ENCODE results near the gene SEC23IP.
"Not testable (repeated sequence)": the region's sequence is repeated elsewhere in the genome, so short reads cannot be mapped to it uniquely, and the experiment has no call there.

SEC23IP gene

DNA sequence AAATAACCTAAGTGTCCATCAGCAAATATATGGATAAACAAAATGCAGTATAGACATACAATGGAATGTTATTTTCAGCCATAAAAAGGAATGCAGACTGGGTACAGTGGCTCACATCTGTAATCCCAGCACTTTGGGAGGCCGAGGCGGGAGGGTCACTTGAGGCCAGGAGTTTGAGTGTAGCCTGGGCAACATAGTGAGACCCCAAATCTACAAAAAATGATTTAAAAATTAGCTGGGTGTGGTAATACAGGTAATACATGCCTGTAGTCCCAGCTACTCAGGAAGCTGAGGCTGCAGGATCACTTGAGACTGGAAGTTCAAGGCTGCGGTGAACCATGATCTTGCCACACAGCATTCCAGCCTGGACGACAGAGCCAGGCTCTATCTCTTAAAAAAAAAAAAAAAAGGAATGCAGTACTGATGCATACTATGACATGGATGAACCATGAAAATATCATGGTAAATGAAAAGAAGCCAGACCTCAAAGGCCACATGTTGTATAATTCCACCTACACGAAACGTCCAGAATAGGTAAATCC is 26.8 kb upstream of the SEC23IP start:
- TF ChIP-seq CTCF (conservative IDR thresholded peaks at IDR 0.05; ENCODE audit: control insufficient read depth, insufficient read depth, low read depth, low read length): no peak
- DNase-seq (ENCODE audit: low read depth): no peak

GRCh38 chr10:119867317-119867716 is 25.2 kb upstream of the SEC23IP start:
- TF ChIP-seq CTCF (conservative IDR thresholded peaks at IDR 0.05; ENCODE audit: control insufficient read depth, insufficient read depth, low read depth, low read length): no peak
- DNase-seq (ENCODE audit: low read depth): no peak
- no peak overlapping the region for H3K4me3 ChIP-seq (ENCODE audit: control insufficient read depth, low read depth, low read length)

More for the DNA sequence above, 26.8 kb upstream of the SEC23IP start:
- no peak overlapping the region for H3K4me3 ChIP-seq (ENCODE audit: control insufficient read depth, low read depth, low read length)

DNA sequence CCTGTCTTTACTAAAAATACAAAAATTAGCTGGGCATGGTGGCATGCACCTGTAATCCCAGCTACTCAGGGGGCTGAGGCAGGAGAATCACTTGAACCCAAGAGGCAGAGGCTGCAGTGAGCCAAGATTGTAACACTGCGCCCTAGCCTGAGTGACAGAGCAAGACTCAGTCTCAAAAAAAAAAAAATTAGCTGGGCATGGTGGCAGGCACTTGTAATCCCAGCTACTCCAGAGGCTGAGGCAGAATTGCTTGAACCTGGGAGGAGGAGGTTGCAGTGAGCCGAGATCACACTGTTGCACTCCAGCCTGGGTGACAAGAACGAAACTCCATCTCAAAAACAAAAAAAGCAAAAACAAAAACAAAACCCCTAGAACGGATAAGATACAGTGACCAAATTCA is 23.1 kb upstream of the SEC23IP start:
- not testable (repeated sequence) for DNase-seq (ENCODE audit: low read depth)

GRCh38 chr10:119871881-119872609 is 20.5 kb upstream of the SEC23IP start:
- peak; percentile 25 for DNase-seq (ENCODE audit: low read depth)
- H3K4me3 ChIP-seq (ENCODE audit: control insufficient read depth, low read depth, low read length): peak overlapping the region; percentile 75
- no peak for TF ChIP-seq CTCF (conservative IDR thresholded peaks at IDR 0.05; ENCODE audit: control insufficient read depth, insufficient read depth, low read depth, low read length)

More for the DNA sequence above, 23.1 kb upstream of the SEC23IP start:
- H3K4me3 ChIP-seq (ENCODE audit: control insufficient read depth, low read depth, low read length): not testable (repeated sequence)

DNA sequence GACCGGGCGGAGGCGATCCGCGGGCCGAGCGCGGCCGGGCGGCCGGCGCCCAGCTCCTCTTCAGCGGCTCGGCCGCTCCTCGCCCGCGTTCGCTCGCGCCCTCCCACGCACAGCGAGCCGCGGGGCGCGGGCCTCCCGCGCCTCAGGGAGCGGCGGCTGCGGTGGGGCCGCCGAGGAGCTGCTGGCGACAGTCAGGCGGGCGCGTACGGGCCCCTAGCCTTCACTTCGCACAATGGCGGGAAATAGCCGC is 20.0 kb upstream of the SEC23IP start, which contains the start of gene MCMBP:
MCMBP (minus strand) TSS at position 234 of the 250 bp plus-strand sequence. CDS start 259 bp downstream, outside the sequence.
- no peak for TF ChIP-seq CTCF (conservative IDR thresholded peaks at IDR 0.05; ENCODE audit: control insufficient read depth, insufficient read depth, low read depth, low read length)
- no peak for DNase-seq (ENCODE audit: low read depth)
- peak within 1 kb of the TSS; percentile 75 for H3K4me3 ChIP-seq (ENCODE audit: control insufficient read depth, low read depth, low read length)

DNA sequence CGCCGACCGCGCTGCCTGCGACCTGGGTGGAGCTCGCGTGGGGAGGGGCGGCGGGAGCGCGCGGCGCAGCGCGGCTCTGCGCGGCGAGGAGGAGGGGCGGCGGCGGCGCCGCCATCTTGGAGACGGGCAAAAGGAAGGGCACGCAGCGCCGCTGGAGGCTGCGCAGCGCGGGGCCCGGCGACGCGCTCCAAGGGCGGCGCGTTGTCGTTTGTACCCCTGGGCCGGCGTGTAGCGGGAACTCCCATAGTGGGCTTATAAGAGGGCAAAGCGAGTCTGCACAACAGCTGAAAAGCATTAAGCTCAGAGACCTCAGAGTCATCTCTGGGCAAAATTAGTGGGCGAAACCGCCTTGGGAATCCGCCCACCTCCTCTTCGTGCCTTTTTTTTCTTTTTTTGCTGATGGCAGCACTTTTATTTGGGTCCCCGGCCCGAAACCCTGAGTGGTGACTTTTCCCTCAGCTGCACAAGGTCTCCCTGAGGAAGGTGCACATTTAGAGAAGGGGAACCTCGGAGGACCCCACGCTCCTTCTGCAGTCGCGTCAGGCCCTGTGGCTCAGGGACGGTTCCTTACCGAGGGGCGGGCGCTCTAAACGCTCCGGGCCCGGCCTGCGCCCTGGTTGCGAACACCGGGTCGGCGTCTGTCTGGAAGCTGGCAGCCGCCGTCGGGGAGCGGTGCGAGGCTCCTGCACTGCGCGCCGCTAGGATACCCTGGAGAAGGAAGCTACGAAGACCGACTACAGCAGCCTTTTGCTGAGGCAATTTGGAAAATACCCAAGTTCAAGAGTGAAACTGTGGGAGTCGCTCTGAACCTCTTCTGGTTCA is 19.5 kb upstream of the SEC23IP start:
- H3K4me3 ChIP-seq (ENCODE audit: control insufficient read depth, low read depth, low read length): peak overlapping the region; percentile 75
- no peak for TF ChIP-seq CTCF (conservative IDR thresholded peaks at IDR 0.05; ENCODE audit: control insufficient read depth, insufficient read depth, low read depth, low read length)
- peak; percentile 74 for DNase-seq (ENCODE audit: low read depth)

GRCh38 chr10:119878524-119878923 is 14.0 kb upstream of the SEC23IP start:
- TF ChIP-seq CTCF (conservative IDR thresholded peaks at IDR 0.05; ENCODE audit: control insufficient read depth, insufficient read depth, low read depth, low read length): no peak
- no peak overlapping the region for H3K4me3 ChIP-seq (ENCODE audit: control insufficient read depth, low read depth, low read length)
- DNase-seq (ENCODE audit: low read depth): no peak

DNA sequence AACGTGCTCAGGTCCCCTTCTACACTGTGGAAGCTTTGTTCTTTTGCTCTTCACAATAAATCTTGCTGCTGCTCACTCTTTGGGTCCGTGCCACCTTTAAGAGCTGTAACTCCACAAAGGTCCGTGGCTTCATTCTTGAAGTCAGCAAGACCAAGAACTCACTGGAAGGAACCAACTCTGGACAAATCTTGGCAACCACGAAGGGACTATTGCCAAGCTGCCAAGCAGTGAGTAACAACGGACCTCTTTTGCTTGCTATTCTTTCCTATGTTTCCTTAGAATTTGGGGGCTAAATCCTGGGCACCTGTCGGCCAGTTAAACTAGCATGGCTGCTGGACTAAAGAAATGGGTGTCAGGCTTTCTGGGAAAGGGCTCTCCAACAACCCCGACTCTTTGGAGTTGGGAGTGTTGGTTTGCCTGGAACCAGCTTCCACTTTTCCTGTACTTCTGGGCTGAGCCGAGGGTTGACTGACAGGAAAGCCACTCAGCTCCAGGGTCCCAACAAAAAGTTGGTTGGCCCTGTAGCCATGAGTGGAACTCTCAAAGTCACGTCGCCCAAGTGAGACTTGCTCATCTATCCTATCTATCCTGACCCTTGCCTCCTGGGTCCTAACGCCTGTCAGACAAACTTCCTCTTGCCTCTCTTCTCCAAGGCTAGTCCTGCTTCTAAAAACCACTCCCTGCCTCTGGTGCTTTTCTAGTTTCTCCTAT is 8.5 kb upstream of the SEC23IP start:
- not testable (repeated sequence) for DNase-seq (ENCODE audit: low read depth); H3K4me3 ChIP-seq (ENCODE audit: control insufficient read depth, low read depth, low read length)

DNA sequence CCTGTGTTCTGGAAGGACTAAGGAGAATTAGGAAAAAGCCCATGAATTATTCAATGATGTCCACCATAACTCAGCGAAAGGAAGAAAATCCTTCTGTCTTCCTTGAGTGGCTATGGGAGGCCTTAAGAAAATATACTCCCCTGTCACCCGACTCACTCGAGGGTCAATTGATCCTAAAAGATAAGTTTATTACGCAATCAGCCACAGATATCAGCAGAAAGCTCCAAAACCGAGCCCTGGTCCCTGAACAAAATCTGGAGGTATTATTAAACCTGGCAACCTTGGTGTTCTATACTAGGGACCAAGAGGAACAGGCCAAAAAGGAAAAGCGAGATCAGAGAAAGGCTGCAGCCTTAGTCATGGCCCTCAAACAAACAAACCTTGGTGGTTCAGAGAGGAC is 6.5 kb upstream of the SEC23IP start:
- not testable (repeated sequence) for H3K4me3 ChIP-seq (ENCODE audit: control insufficient read depth, low read depth, low read length); DNase-seq (ENCODE audit: low read depth)

- H3K4me3 ChIP-seq (ENCODE audit: control insufficient read depth, low read depth, low read length); DNase-seq (ENCODE audit: low read depth): not testable (repeated sequence)
Observed at GRCh38 chr10:119888715-119889114, 3.8 kb upstream of the SEC23IP start.
